ENCODE results near the gene APIP.

DNA sequence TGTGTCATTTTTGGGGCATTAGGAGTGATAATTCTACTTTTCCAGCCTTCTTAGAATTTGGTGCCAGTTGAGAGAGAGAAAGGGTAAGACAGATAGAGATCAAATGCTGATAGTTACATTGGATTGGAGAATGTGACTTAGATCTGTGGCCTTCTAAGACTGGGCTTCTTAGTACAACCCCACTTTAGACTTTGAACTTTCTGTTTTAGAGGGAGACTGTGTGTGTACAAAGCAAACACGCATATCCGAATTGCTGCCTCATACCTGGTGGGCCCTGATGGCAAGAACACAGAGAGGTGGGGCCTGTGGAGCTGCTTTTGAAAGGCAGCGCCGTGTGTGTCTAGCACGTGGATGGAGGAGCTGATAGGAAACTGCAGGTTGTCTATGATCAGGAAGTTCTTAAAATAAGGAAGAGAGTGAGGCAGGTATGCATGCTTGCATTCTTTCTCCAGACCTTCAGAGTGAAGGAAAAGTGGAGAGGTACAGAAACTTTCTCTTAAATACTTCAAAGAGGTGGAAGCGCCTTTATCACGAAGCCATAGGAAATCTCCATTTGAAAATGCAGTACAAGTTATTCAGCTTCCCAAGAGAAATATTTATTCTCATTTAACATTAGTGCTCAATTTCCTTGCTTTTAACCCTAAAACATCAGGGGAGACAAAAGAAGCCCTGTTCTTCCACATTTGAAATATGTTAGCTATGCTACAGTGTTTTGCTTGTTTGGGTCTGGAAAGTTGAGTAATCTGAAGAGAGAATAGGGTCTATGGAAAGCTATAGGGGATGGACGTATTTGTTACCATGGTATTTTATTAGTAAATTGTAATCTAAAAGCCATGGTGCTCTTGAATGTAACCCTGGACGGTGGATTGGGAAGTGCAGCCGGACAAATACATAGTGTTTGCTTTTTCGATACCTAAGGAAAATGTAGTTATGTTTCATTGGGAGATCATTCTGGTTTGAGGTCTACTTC, 13.9 kb upstream of the APIP start:
- TF ChIP-seq POLR2AphosphoS5 (IDR thresholded peaks at IDR 0.05; ENCODE audit: borderline replicate concordance, low read depth, low read length) (no peak), EZH2 (IDR thresholded peaks at IDR 0.05) (no peak)
